Trophoblast cell (in vitro differentiated cells and primary cell): ENCODE data around the gene USB1.

Experiments used
- DNase-seq, 2 donors: peaks; one replicate each; pipeline ENCODE4 v3.0.0-alpha.2; 2016
- H2AFZ ChIP-seq: 2 replicates; pipeline ENCODE4 v1.6.1; 2013; ENCODE audit warnings: low read length, moderate library complexity, mild to moderate bottlenecking; ENCODE audit not compliant: insufficient read depth, poor library complexity
- H2AK5ac ChIP-seq: 2 replicates; pipeline ENCODE4 v1.6.1; 2013; ENCODE audit warnings: mild to moderate bottlenecking, low read length
- H2BK120ac ChIP-seq: 2 replicates; pipeline ENCODE4 v1.6.1; 2013; ENCODE audit warnings: low read length, mild to moderate bottlenecking, moderate library complexity; ENCODE audit not compliant: insufficient read depth, poor library complexity
- H2BK12ac ChIP-seq: 2 replicates; pipeline ENCODE4 v1.6.1; 2013; ENCODE audit warnings: mild to moderate bottlenecking, low read length, moderate library complexity
- H2BK5ac ChIP-seq: 2 replicates; pipeline ENCODE4 v1.6.1; 2013; ENCODE audit warnings: low read length, low read depth, moderate library complexity, mild to moderate bottlenecking; ENCODE audit not compliant: poor library complexity
- H3K14ac ChIP-seq: 2 replicates; pipeline ENCODE4 v1.6.1; 2013; ENCODE audit warnings: mild to moderate bottlenecking, low read length
- H3K18ac ChIP-seq: 2 replicates; pipeline ENCODE4 v1.6.1; 2013; ENCODE audit warnings: mild to moderate bottlenecking, low read length
- H3K23ac ChIP-seq: 2 replicates; pipeline ENCODE4 v1.6.1; 2013; ENCODE audit warnings: low read length
- H3K27ac ChIP-seq: 2 replicates; pipeline ENCODE4 v1.5.1; 2013; ENCODE audit warnings: low read depth, mild to moderate bottlenecking, inconsistent platforms, low read length, moderate library complexity
- H3K27me3 ChIP-seq: 2 replicates; pipeline ENCODE4 v1.6.1; 2013; ENCODE audit warnings: inconsistent platforms, mild to moderate bottlenecking, low read length, moderate library complexity; ENCODE audit not compliant: insufficient read depth
- H3K36me3 ChIP-seq, 2 experiments: 1 replicate in 1 of 2; 2 replicates in 1 of 2; pipeline ENCODE4 v1.6.1; 2013; ENCODE audit warnings: low read length in 2 of 2, mild to moderate bottlenecking in 2 of 2, moderate library complexity in 1 of 2; ENCODE audit not compliant: insufficient read depth in 2 of 2, control insufficient read depth in 1 of 2
- H3K4ac ChIP-seq: 2 replicates; pipeline ENCODE4 v1.6.1; 2013; ENCODE audit warnings: low read depth, mild to moderate bottlenecking, low read length, moderate library complexity
- H3K4me1 ChIP-seq, 2 experiments: 1 replicate in 1 of 2; 2 replicates in 1 of 2; pipeline ENCODE4 v1.6.1; 2013; ENCODE audit warnings: low read length in 2 of 2, mild to moderate bottlenecking in 2 of 2, moderate library complexity in 1 of 2; ENCODE audit not compliant: insufficient read depth in 2 of 2, control insufficient read depth in 1 of 2
- H3K4me2 ChIP-seq: 2 replicates; pipeline ENCODE4 v1.6.1; 2013; ENCODE audit warnings: inconsistent platforms, mild to moderate bottlenecking, low read length, moderate library complexity
- H3K4me3 ChIP-seq: 2 replicates; pipeline ENCODE4 v1.5.1; 2013; ENCODE audit warnings: mild to moderate bottlenecking, low read depth, low read length, inconsistent platforms
- H3K79me1 ChIP-seq: one replicate; pipeline ENCODE4 v1.6.1; 2013; ENCODE audit warnings: low read length
- H3K79me2 ChIP-seq: 2 replicates; pipeline ENCODE4 v1.6.1; 2013; ENCODE audit warnings: low read length, mild to moderate bottlenecking; ENCODE audit not compliant: control insufficient read depth, insufficient read depth, poor library complexity
- H3K9ac ChIP-seq: 2 replicates; pipeline ENCODE4 v1.6.1; 2013; ENCODE audit warnings: mild to moderate bottlenecking, low read length
- H3K9me3 ChIP-seq: 2 replicates; pipeline ENCODE4 v1.6.1; 2013; ENCODE audit warnings: low read depth, mild to moderate bottlenecking, control low read depth, inconsistent platforms, low read length; ENCODE audit not compliant: insufficient read depth
- H4K12ac ChIP-seq: 2 replicates; pipeline ENCODE4 v1.6.1; 2013; ENCODE audit warnings: low read depth, mild to moderate bottlenecking, low read length, moderate library complexity
- H4K8ac ChIP-seq: 2 replicates; pipeline ENCODE4 v1.6.1; 2013; ENCODE audit warnings: low read depth, mild to moderate bottlenecking, low read length, moderate library complexity
- H4K91ac ChIP-seq: one replicate; pipeline ENCODE4 v1.6.1; 2013; ENCODE audit warnings: low read depth, mild to moderate bottlenecking, low read length, moderate library complexity
- WGBS: extraction: QIAGEN DNeasy Blood & Tissue Kit; methylation state at CpG from one replicate; pipeline ENCODE4 v1.1.7; 2013; ENCODE audit warnings: missing lambda C conversion rate; ENCODE audit not compliant: insufficient read length, insufficient coverage; ENCODE audit errors: extremely low coverage; 5-methylcytosine and 5-hydroxymethylcytosine counted together

USB1 gene

DNA sequence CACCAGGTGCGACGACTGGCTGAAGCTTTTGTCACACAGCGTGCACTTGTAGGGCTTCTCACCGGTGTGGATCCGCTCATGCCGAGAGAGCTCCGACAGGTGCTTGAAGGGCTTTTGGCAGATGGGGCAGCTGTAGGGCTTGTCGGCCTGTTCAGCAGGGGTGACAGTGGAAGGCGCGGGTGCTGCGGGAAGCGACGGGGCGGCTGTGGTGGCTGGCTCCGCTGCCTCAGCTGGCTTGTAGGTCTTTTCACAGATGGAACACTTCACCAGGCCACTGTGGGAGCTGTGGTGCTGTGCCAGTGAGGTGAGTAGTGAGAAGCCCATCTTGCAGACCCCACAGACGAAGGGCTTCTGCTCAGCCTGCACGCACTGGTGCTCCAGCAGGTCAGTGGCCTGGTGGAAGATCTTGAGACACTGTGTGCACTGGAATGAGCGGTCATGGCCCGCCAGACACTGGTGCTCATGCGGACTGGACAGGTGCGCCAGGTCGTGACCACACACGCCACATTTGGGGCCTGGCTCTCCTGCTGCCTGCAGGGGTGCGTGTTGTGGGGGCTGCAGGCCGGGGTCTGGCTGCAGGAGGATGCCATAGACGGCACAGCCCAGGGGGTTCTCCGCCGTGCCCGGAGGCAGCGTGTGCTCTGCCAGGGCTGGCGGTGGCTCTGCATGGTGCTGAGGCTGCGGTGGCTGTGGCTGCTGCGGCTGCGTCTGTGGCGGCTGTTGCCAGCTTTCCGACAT lies 3.5 kb upstream of the USB1 start:
- H3K4me1 ChIP-seq = peaks cover 25 to 36% of the 10 kb centered on the region in 2 experiments
- peaks cover 19 to 35% of the 10 kb centered on the region in 2 experiments for H3K36me3 ChIP-seq
- no peak overlapping the region for H3K27ac ChIP-seq
- H3K9me3 ChIP-seq = no peaks in the 10 kb centered on the region
- no peak overlapping the region for H4K91ac ChIP-seq
- no peak overlapping the region for H4K8ac ChIP-seq
- no CpG with 5 or more reads among the region's 36 CpGs for WGBS
- H3K4ac ChIP-seq = no peak overlapping the region
- no peak overlapping the region for H2AK5ac ChIP-seq
- no peak overlapping the region for H2BK120ac ChIP-seq
- H2BK12ac ChIP-seq = no peak overlapping the region
- no peak overlapping the region for H2AFZ ChIP-seq
- H3K79me2 ChIP-seq = peaks cover 6% of the 10 kb centered on the region
- no peak overlapping the region for H3K4me3 ChIP-seq
- H3K18ac ChIP-seq = no peak overlapping the region
- H3K79me1 ChIP-seq = peaks cover 15% of the 10 kb centered on the region
- no peak overlapping the region for H3K14ac ChIP-seq
- H4K12ac ChIP-seq = no peak overlapping the region
- DNase-seq = no peak
- H3K27me3 ChIP-seq = no peaks in the 10 kb centered on the region
- H3K4me2 ChIP-seq = no peak overlapping the region
- H2BK5ac ChIP-seq = no peak overlapping the region
- H3K9ac ChIP-seq = no peak overlapping the region
- no peak overlapping the region for H3K23ac ChIP-seq

DNA sequence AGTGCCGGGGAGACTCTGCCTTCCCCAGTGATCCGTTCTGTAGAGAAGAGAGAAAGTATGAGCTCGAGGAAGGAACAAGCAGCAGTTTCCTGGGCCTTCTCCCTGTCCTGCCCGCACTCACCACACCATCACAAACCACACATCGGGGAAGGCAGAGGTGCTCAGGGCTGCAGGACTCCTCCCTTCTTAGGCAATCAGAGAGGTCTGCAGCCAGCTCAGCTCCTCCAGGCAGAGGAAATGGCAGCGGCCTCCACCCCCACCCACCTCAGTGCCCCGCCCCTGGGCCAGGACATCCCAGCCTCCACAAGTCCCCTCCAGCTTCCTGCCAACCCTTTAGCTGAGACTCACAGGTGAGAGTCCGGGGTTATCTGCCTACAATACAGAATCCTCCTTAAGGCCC lies 2.7 kb upstream of the USB1 start:
- H3K18ac ChIP-seq = no peak overlapping the region
- H3K27me3 ChIP-seq = no peaks in the 10 kb centered on the region
- DNase-seq = peak; percentile 76
- H3K4me2 ChIP-seq = no peak overlapping the region
- H2BK5ac ChIP-seq = no peak overlapping the region
- no peak overlapping the region for H3K9ac ChIP-seq
- H3K27ac ChIP-seq = no peak overlapping the region
- H4K12ac ChIP-seq = no peak overlapping the region
- H3K36me3 ChIP-seq = peaks cover 25 to 41% of the 10 kb centered on the region in 2 experiments
- H2AFZ ChIP-seq = no peak overlapping the region
- H2BK120ac ChIP-seq = no peak overlapping the region
- no peak overlapping the region for H3K23ac ChIP-seq
- peaks cover 17 to 28% of the 10 kb centered on the region in 2 experiments for H3K4me1 ChIP-seq
- WGBS = no CpG with 5 or more reads among the region's 8 CpGs
- no peak overlapping the region for H3K14ac ChIP-seq
- H3K4ac ChIP-seq = no peak overlapping the region
- no peak overlapping the region for H2BK12ac ChIP-seq
- H3K79me1 ChIP-seq = peaks cover 9% of the 10 kb centered on the region
- no peak overlapping the region for H2AK5ac ChIP-seq
- no peaks in the 10 kb centered on the region for H3K9me3 ChIP-seq
- H4K91ac ChIP-seq = no peak overlapping the region
- H3K79me2 ChIP-seq = peaks cover 4% of the 10 kb centered on the region
- no peak overlapping the region for H3K4me3 ChIP-seq
- no peak overlapping the region for H4K8ac ChIP-seq

DNA sequence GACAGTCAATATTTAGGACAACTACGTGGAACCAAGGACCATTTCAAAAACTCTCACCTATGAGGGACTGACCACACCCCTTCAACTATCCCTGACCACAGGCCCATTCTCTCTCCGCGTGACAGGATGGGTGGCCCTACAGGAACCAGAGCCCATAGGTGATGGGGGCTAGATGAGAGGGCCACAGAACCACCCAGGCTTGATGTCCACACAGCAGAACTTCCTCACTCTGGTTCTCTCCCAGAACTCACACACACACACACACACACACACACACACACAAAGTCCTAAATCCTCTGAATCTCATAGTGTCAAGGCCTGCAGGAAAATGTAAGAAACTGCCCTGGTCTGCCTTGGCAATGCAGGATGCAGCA lies 2.2 kb upstream of the USB1 start:
- H3K36me3 ChIP-seq = peaks cover 25 to 39% of the 10 kb centered on the region in 2 experiments
- no peak overlapping the region for H3K18ac ChIP-seq
- H2AFZ ChIP-seq = no peak overlapping the region
- no peaks in the 10 kb centered on the region for H3K9me3 ChIP-seq
- H3K4me1 ChIP-seq = peaks cover 12 to 24% of the 10 kb centered on the region in 2 experiments
- no peaks in the 10 kb centered on the region for H3K27me3 ChIP-seq
- no peak overlapping the region for H2BK5ac ChIP-seq
- no peak overlapping the region for H3K9ac ChIP-seq
- no peak overlapping the region for H4K12ac ChIP-seq
- no peak overlapping the region for H3K4me3 ChIP-seq
- no peak overlapping the region for H3K4ac ChIP-seq
- no peak overlapping the region for H4K91ac ChIP-seq
- peaks cover 8% of the 10 kb centered on the region for H3K79me1 ChIP-seq
- H3K79me2 ChIP-seq = peaks cover 4% of the 10 kb centered on the region
- no peak overlapping the region for H2BK120ac ChIP-seq
- no peak overlapping the region for H4K8ac ChIP-seq
- H3K27ac ChIP-seq = no peak overlapping the region
- no CpG with 5 or more reads among the region's 3 CpGs for WGBS
- H3K23ac ChIP-seq = no peak overlapping the region
- DNase-seq = no peak
- no peak overlapping the region for H2AK5ac ChIP-seq
- H3K4me2 ChIP-seq = no peak overlapping the region
- no peak overlapping the region for H2BK12ac ChIP-seq
- H3K14ac ChIP-seq = no peak overlapping the region

DNA sequence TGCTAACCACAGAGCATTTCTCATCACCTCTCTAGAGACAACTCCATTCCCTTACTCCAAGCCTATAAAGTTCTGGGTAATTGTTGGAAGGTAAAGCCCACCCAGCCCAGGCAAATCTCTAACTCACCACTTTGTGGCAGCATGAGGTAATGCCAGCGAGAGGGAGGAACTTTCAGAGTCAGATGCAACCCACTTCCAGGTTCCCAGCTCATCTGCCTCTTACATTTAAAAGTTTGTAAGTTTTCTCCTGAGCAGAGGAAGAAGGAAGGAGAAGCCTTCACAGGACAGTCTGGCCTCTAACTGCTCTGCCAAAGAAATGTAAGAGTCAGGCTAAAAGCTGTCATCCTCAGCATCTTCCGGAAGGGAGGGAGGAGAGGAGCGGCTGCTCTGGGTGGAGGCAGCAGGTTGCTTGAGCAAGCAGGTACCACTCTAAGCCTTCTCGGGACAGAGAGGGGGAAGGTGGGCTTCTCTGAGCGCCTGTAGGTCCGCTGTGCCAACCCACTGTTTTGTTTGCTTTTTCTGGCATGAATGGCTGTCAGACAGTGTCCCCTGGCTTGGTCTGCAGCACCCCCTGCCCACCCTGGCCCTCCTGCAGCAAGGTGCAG lies 1.7 kb upstream of the USB1 start:
- WGBS = no CpG with 5 or more reads among the region's 6 CpGs
- H3K4me2 ChIP-seq = peak overlapping the region; percentile 88

More for the DNA sequence above, 1.7 kb upstream of the USB1 start:
- Histone ChIP-seq H3K9me3 (no peaks in the 10 kb centered on the region), H3K14ac (peak overlapping the region; percentile 0), H2BK120ac (no peak overlapping the region), H3K9ac (peak overlapping the region; percentile 88), H4K8ac (no peak overlapping the region), H3K27ac (no peak overlapping the region), H3K36me3 (peaks cover 25 to 37% of the 10 kb centered on the region in 2 experiments), H2BK5ac (no peak overlapping the region), H3K79me1 (peaks cover 8% of the 10 kb centered on the region), H3K4me1 (peaks cover 11 to 22% of the 10 kb centered on the region in 2 experiments), H3K27me3 (no peaks in the 10 kb centered on the region), H3K18ac (peak overlapping the region; percentile 20), H2AFZ (no peak overlapping the region), H2AK5ac (peak overlapping the region; percentile 6), H3K4ac (no peak overlapping the region), H3K79me2 (peaks cover 4% of the 10 kb centered on the region), H4K12ac (no peak overlapping the region), H2BK12ac (no peak overlapping the region), H4K91ac (peak overlapping the region; percentile 76), H3K4me3 (peak overlapping the region; percentile 89), H3K23ac (no peak overlapping the region)
- no peak for DNase-seq
